DOHH2 (cell line): ENCODE measurements around the gene UTS2R.

Source experiments
- CTCF ChIP-seq: fragments of 200-600 bp; sonication (generic); IDR thresholded peaks from one replicate; pipeline ENCODE4 v1.5.1; 2014; ENCODE audit warnings: antibody characterized with exemption, mild to moderate bottlenecking, low read depth, low read length; ENCODE audit not compliant: poor library complexity, severe bottlenecking
- EZH2phosphoT487 ChIP-seq: fragments of 200-600 bp; sonication (generic); IDR thresholded peaks from 2 replicates; pipeline ENCODE4 v1.6.1; 2017; ENCODE audit warnings: borderline replicate concordance, mild to moderate bottlenecking, antibody characterized with exemption, low read length, moderate library complexity, mixed read lengths

- TF ChIP-seq CTCF (no peak), EZH2phosphoT487 (no peak)
Measured at GRCh38 chr17:82391496-82392066, 20.0 kb downstream of the UTS2R start.
